HG03565 (cell line): ENCODE data around the gene MRPL48.
"Not testable (repeated sequence)": the region's sequence is repeated elsewhere in the genome, so short reads cannot be mapped to it uniquely, and the experiment has no call there.

Experiments used
- ATAC-seq: cut with Tn5 transposase; IDR thresholded peaks from one replicate; pipeline ENCODE4 v1.9.1; 2021; ENCODE audit warnings: mild to moderate bottlenecking, moderate library complexity; ENCODE audit not compliant: unreplicated experiment

The MRPL48 gene

DNA sequence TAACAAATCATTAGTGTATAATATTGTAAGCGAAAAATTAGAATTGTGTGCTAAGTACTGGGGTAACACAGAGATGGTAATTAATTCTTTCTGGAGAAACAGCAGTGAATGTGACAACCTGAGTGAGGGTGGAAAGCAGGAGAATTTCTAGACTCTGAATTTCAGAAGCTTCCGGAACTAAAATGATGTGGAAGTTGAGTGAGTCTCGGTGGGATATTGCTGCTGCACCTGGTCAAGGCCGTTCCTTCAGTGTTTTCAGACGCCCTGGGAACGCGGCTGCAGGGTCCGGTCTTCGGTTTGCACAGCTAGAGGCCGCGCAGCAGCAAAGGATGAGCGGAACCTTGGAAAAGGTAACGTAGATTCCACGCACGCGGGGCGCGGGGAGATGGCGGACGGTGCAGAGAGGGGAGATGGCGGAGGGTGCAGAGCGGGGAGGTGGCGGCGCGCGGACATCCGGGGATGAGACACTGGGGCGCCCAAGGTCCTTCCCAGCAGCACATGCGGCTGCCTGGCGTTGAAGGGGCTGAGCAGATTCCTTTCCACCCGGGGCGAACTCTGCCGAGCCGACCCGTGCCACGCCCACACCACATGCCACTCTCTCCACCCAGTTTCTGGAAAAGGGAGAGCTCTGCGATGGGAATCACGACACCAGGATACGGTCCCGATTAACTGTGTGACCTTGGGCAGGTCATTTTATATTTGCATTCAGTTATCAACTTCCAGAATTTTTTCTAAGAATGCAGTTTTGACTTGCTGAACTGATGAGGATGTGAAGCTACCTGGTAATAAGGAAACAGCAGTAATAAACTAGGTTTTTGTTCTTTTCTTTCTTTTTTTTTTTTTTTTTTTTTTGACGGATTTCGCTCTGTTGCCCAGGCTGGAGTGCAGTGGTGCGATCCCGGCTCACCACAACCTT, at the start of gene MRPL48:
TSS of gene MRPL48 (plus strand) at position 232 of the 916 bp plus-strand sequence. CDS start at position 330, 98 bp downstream.
- ATAC-seq: peak; percentile 81

DNA sequence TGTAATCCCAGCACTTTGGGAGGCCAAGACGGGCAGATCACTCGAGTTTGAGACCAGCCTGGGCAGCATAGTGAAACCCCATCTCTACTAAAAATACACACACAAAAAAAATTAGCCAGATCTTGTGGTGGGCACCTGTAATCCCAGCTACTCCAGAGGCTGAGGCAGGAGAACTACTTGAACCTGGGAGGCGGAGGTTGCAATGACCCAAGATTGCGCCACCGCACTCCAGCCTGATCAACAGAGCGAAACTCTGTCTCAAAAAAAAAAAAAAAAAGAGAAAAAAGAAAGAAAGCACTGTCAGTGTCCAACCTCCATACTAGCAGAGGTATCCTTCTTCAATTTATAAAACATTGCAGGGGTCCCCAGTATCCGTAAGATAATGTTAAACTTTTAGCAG, 44.6 kb upstream of the MRPL48 start:
- ATAC-seq: no peak

DNA sequence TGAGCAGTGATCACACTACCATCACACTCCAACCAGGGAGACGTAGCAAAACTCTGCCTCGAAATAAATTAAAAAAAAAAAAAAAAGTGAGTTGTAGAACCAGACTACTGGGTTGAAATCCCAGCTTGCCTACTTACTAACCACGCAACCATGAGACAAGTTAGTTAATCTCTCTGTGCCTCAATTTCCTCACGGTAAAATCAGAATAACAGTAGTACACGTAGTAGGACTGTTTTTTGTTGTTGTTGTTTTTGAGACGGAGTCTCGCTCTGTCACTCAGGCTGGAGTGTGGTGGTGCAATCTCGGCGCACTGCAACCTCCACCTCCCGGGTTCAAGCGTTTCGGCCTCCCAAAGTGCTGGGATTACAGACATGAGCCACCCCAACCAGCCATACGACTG, 41.0 kb upstream of the MRPL48 start:
- ATAC-seq: no peak

DNA sequence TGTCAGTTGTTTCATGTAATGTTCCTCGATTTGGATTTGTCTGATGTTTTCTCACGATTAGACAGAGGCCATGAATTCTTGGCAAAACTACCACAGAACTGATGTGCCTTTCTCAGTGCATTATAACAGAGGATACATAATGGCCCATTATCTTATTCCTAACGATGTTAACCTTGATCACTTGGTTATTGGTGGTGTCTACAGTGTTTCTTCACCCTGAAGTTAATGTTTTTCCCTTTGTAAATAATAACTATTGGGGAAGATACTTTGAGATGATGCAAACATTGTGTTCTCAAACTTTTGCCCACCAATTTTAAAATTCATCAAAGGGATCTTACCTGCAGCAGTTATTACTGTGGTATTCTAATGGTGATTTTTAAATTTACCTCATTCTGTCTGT, 39.9 kb upstream of the MRPL48 start:
- no peak for ATAC-seq

DNA sequence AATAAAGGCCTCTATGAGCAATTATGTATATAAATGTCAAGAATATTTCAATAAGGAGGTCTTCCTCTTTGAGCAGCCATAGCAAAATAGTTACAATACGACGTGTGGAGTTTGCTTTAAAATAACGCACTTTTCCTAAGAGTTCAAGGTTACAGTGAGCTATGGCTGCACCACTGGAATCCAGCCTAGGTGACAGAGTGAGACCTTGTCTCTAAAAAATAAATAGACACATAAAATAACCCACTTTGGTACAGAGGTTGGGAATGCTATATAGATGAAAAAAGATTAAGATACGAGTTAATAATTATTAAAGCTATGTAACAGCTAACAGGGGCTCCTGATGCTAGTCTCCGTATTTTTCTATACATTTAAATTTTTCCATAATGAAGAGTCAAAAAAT, 39.4 kb upstream of the MRPL48 start:
- no peak for ATAC-seq

DNA sequence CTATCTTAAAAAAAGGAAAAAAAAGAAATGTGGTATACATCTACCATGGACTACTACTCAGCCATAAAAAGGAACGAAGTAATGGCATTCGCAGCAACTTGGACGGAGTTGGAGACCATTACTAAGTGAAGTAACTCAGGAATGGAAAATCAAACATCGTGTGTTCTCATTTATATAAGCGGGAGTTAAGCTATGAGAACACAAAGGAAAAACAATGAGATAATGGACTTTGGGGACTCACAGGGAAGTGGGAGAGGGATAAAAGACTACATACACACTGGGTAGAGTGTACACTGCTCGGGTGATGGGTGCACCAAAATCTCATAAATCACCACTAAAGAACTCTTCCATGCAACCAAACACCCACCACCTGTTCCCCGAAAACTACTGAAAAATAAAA, 38.6 kb upstream of the MRPL48 start:
- no peak for ATAC-seq

DNA sequence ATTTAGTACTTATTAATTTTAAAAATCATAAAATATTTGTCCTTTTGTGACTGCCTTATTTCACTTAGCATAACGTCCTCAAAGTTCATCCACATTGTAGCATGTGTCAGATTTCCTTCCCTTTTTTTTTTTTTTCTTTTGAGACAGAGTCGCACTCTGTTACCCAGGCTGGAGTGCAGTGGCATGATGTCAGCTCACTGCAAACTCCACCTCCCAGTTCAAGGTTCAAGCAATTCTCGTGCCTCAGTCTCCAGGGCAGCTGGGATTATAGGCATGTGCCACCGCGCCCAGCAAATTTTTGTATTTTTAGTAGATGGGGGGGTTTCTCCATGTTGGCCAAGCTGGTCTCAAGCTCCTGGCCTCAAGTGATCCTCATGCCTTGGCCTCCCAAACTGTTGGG, 37.4 kb upstream of the MRPL48 start:
- no peak for ATAC-seq

DNA sequence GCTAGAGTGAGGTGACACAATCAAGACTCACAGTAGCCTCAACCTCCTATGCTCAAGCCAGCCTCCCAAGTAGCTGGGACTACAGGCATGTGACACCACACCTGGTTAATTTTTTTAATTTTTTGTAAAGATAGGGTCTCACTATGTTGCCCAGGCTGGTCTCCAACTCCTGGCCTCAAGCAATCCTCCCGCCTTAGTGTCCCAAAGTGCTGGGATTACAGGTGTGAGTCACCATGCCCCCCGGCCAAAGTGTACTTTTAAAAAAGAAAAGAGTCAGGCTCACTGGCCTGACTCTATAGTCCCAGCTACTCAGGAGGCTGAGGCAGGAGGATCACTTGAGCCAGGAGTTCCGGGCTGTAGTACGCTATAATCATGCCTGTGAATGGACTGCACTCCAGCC, 36.8 kb upstream of the MRPL48 start:
- ATAC-seq: not testable (repeated sequence)

DNA sequence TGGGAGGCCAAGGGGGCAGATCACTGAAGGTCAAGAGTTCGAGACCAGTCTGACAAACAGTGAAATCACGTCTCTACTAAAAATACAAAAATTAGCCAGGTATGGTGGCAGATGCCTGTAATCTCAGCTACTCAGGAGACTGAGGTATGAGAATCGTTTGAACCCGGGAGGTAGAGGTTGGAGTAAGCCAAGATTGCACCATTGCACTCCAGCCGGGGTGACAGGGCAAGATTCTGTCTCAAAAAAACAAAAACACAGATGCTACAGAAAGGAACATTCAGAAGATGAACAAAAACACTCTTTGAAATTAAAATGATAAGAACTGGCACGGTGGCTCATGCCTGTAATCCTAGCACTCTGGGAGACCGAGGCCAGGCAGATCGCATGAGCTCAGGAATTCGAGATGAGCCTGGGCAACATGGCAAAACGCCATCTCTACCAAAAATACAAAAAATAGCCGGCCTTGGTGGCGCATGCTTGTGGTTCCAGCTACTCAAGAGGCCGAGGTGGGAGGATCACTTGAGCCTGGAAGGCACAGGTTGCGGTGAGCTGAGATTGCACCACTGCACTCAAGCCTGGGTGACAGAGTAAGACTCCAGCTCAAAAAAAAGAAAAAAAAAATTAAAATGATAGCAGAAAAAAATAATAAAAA, 35.3 kb upstream of the MRPL48 start:
- ATAC-seq: no peak

DNA sequence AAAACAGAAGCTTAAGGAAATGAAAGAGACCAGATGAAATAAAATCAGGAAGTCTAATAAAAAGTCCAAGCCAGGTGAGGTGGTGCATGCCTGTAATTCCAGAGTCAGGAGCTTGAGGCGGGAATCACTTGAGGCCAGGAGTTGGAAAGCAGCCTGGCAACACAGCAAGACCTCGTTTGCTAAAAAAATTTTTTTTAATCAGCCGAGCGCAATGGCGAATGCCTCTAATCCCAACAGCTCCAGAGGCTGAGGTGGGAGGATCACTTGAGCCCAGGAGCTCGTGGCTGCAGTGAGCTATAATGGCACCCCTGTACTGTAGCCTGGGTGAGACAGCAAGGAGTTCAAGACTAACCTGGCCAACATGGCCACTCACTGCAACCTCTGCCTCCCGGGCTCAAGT, 34.8 kb upstream of the MRPL48 start:
- no peak for ATAC-seq

DNA sequence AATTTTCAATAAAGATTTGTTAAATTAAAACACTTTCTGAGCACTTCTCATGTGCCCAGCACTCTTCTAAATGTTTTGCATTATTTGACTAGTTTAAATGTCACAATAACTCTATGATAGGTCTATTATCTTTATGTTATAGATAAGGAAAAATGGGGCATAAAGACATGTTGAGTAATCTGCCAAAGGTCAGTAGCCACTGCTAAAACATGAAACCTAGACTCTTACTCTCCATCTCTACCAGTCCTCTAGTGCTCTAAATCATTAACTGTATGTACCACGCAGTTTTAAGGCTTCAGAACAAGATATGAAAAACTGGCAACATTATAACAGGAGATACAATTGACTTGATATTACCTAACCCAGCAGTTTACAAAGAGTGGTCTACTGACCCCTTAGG, 33.7 kb upstream of the MRPL48 start:
- no peak for ATAC-seq

DNA sequence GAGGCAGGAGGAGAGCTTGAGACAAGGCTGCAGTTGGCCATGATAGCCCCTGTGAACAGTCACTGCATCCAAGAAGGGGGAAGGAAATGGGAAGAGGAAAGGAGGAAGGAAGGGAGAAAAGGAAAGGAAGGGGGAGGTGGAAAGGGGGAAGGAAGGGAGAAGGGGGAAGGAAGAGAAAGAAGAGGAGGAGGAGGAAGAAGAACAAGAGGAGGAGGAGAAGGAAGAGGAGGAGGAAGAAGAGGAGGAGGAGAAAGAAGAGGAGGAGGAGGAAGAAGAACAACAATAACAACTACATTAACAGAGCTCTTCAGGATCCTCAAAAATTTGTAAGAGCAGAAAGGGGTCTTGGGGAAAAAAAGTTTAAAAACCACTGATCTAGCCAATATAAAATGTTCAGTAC, 32.0 kb upstream of the MRPL48 start:
- ATAC-seq: no peak

DNA sequence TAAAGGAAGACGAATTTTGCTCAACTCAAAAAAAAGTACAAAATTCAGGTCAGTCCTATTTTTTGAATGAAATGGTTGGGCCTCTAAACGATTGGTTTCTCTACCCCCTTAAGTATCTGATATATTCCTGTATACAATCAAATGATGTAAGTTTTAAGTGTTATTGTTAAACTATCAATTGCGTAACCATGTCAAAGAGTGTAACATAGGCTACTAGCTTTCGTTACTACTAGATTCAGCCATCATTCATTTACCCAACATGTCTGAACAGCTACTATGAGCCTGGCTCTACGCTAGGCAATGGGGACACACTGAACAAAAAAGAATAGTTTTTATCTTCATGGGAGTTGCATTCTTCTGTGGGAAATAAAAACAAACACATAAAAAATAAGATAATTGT, 30.1 kb upstream of the MRPL48 start:
- no peak for ATAC-seq

DNA sequence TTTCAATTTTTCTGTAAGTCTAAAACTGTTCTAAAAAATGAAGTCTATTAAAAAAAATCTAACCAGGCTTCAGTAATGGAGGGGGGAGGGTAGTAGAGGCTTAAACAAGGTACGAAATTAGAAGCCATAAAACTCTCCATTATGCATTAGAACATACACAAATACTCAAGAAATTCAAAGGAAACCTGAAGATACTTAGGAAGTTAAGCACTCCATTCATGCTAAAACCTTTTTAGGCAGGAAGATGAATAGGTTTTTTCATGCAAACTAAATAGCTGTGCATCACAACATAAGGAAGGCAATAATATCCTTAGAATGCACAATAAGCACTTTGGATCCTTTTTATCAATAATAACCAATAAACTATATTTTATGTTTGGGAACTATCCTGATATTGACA, 29.2 kb upstream of the MRPL48 start:
- no peak for ATAC-seq

DNA sequence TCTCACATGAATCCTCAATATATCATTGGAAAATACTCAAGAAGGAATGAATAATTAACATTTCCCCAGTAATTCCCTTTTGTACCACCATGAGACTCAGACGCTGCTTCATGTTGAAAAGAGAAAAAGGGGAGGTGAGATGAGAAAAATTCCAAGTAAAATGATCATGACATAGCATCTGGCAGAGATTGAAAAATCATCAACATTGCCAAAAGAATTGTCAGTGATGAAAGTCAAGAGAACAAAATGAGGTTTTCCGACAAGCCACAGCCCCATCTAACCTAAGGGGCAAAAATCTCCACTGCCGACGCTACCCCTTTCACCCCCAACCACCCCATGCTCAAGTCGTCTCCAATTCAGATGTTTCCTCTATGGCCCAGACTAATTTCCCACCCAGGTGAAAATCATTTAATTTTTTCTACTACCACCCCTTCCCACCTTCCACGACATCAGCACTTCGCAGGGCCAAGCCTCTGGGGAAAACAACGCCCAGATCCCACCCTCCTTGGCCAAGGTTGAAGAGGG, 28.0 kb upstream of the MRPL48 start:
- ATAC-seq: no peak

DNA sequence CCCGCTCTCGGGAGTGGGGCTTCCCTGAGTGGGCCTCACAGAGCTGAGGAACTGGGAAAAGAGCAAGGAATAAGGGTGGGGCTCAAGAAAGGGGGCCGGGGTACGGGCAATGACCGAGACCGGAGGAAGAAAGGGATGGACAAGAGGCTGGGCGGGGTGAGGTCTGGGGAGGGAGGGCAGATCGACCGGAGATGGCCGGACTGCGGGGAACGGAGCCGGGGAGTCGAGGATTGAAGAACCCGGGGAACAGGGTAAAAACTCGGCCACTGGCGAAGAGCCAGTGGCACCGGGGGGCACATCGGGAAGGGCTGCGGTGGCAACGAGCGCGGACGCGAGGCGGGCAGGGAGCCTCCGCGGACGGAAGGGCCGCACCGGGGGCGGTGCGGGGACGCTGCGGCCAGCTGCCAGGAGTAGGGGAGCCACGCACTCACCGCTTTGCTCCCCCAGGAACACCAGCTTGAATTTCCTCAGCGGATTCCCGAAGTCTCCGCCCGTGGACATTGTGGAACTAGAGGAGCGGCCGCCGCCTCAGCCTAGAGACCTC, 27.5 kb upstream of the MRPL48 start:
- ATAC-seq: no peak

DNA sequence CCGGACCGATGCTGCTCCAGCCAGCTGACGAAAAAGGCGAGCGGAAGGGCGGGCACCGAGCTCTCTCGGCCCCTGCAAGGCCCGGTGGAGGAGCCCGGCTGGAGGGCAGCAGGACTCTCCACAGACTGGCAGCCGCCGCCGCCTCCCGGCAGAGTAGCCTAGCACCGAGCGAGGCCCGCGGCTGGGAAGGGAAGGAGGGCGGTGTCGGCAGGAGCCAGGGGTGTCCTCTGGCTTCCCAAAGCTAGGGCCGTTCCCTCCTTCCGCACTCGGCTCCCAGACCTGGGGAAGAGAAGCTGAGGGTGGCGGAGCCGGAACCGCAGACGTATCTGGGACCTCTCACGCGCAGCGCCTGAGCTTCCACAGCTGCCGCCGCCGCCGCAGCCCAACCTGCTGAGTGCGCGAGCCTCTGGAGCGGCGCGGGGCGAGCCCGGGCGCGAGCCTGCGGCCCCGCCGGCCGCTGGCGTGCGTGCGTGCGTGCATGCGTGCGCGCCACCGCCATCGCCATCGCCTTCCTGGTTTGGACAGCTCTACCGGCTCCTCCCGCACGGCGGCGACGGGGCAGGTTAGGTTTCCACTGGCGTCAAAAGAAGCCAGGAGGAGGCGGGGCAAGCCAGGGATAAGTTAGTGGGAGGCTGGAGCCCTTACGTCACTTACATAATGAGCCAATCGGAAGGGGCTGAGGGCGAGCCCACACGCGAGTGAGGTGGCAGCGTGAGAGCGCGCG, 26.8 kb upstream of the MRPL48 start, which contains the start of gene RAB6A:
TSS of gene RAB6A (minus strand) at position 396 of the 724 bp plus-strand sequence. CDS start 439 bp downstream, outside the sequence.
- peak; percentile 90 for ATAC-seq

DNA sequence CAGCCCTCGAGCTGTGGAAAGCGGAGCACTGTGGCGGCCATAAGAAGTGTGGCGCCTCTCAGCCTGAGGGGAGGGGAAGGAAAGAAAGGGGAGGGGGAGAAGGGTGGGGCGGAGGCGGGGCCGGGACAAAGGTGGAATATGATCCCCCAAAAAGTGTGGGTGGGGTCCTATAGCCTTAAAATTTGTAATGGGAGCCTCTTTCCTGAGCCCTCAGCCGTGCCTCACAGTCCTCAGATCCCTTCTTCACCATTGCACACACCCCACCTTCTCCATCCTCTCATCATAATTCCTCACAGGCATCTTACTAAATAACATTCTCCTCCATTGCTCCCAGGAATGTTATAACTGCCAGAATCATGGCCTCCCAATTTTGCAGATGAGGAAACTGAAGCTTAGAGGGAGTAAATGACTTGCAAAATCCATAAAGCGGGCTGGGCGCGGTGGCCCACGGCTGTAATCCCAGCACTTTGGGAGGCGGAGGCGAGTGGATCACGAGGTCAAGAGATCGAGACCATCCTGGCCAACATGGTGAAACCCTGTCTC, 26.2 kb upstream of the MRPL48 start:
- ATAC-seq: no peak

DNA sequence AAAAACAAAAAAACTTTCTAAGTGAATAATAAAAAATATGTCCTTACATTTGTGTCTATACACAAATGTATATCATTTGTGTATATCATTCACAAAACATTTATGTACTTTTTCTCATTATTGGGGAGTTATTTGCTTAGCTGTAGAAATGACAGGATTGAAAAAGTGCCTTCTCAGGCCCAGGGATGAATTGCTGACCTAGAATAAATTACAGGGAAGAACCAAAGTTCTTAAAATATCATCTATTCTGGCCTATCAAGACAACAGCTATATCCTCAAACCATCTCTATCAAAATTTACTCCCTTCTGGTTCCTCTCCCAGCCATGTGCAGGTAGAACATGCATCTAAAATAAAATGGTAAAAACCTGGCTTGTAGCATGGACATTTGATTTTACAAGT, 24.9 kb upstream of the MRPL48 start:
- no peak for ATAC-seq

DNA sequence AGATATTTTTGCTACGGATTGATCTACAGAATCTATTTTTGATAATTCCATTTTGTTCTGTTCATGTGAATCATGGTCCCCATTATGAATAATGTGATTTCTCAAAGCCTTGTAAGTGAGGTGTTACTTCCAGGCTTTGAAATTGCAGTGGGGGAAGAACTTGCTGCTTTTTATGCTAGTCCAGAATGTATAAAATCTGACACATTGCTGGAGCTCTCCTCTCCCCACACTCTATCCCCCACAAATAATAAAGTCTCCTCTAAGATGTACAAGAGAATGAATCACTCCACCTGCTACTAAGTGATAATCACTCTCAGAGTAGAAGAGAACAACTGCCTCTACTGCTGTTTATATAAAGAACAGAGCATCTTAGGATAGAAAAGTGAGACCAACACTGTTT, 20.9 kb upstream of the MRPL48 start:
- no peak for ATAC-seq

DNA sequence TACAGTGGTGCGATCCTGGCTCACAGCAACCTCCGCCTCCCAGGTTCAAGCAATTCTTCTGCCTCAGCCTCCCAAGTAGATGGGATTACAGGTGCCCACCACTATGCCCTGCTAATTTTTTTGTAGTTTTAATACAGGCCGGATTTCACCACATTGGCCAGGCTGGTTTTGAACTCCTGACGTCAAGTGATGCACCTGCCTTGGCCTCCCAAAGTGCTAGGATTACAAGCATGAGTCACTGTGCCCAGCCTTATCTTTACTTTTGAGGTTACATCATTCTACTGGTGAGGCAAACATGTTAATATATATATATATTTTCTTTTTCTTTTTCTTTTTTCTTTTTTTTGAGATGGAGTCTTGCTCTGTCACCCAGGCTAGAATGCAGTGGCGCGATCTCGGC, 16.9 kb upstream of the MRPL48 start:
- ATAC-seq: not testable (repeated sequence)
